H9 (cell line): Measurements from ENCODE around the gene FPR1. TPM values are rescaled to one million over a fixed set of nuclear protein-coding genes. Genes with fewer than 3 reads are reported as not detected.

Experiments used
- DNase-seq: peaks from one replicate; pipeline ENCODE4 v3.0.0-alpha.2; 2017
- H2AFZ ChIP-seq: one replicate; pipeline ENCODE4 v1.6.1; 2013; ENCODE audit warnings: mild to moderate bottlenecking, low read length, control low read depth, moderate library complexity
- H2AK5ac ChIP-seq: 2 replicates; pipeline ENCODE4 v1.6.1; 2013; ENCODE audit warnings: low read length, control low read depth, mixed read lengths; ENCODE audit not compliant: insufficient read length
- H2BK120ac ChIP-seq: one replicate; pipeline ENCODE4 v1.6.1; 2013; ENCODE audit warnings: low read depth, mild to moderate bottlenecking, low read length, control low read depth, inconsistent platforms; ENCODE audit not compliant: poor library complexity, severe bottlenecking
- H2BK12ac ChIP-seq: 2 replicates; pipeline ENCODE4 v1.6.1; 2013; ENCODE audit warnings: low read length, control low read depth, mixed read lengths, low read depth; ENCODE audit not compliant: insufficient read length
- H2BK15ac ChIP-seq: 2 replicates; pipeline ENCODE4 v1.6.1; 2013; ENCODE audit warnings: low read depth, low read length, control low read depth
- H2BK20ac ChIP-seq: one replicate; pipeline ENCODE4 v1.6.1; 2013; ENCODE audit warnings: low read depth, mild to moderate bottlenecking, low read length, control low read depth, inconsistent platforms; ENCODE audit not compliant: poor library complexity, severe bottlenecking
- H2BK5ac ChIP-seq: 2 replicates; pipeline ENCODE4 v1.6.1; 2013; ENCODE audit warnings: low read length, control low read depth, mixed read lengths; ENCODE audit not compliant: insufficient read length
- H3K14ac ChIP-seq: 2 replicates; pipeline ENCODE4 v1.6.1; 2013; ENCODE audit warnings: low read length, control low read depth; ENCODE audit not compliant: insufficient read depth
- H3K18ac ChIP-seq: 2 replicates; pipeline ENCODE4 v1.6.1; 2013; ENCODE audit warnings: low read depth, mild to moderate bottlenecking, mixed read lengths, low read length, control low read depth; ENCODE audit not compliant: insufficient read length
- H3K23ac ChIP-seq: 2 replicates; pipeline ENCODE4 v1.6.1; 2013; ENCODE audit warnings: low read length, control low read depth, mixed read lengths, low read depth; ENCODE audit not compliant: insufficient read length
- H3K23me2 ChIP-seq: 2 replicates; pipeline ENCODE4 v1.6.1; 2013; ENCODE audit warnings: low read depth, mild to moderate bottlenecking, mixed read lengths, low read length, control low read depth; ENCODE audit not compliant: insufficient read length, poor library complexity, severe bottlenecking
- H3K27ac ChIP-seq: 2 replicates; pipeline ENCODE4 v1.5.1; 2013; ENCODE audit warnings: low read length, control low read depth, mixed read lengths, low read depth; ENCODE audit not compliant: insufficient read length
- H3K27me3 ChIP-seq: 2 replicates; pipeline ENCODE4 v1.6.1; 2013; ENCODE audit warnings: low read length, control low read depth, inconsistent platforms; ENCODE audit not compliant: insufficient read depth
- H3K4ac ChIP-seq: 2 replicates; pipeline ENCODE4 v1.6.1; 2013; ENCODE audit warnings: low read depth, mild to moderate bottlenecking, control low read depth, inconsistent platforms, low read length, moderate library complexity
- H3K4me1 ChIP-seq: 2 replicates; pipeline ENCODE4 v1.6.1; 2013; ENCODE audit warnings: low read length, control low read depth, inconsistent platforms; ENCODE audit not compliant: insufficient read depth
- H3K4me2 ChIP-seq: 2 replicates; pipeline ENCODE4 v1.6.1; 2013; ENCODE audit warnings: low read length, control low read depth, mixed read lengths; ENCODE audit not compliant: insufficient read length, insufficient read depth
- H3K56ac ChIP-seq: 2 replicates; pipeline ENCODE4 v1.6.1; 2013; ENCODE audit warnings: low read depth, mild to moderate bottlenecking, mixed read lengths, low read length, control low read depth; ENCODE audit not compliant: insufficient read length
- H3K79me1 ChIP-seq: 2 replicates; pipeline ENCODE4 v1.6.1; 2013; ENCODE audit warnings: low read depth, mild to moderate bottlenecking, moderate library complexity, low read length, control low read depth, inconsistent platforms; ENCODE audit not compliant: insufficient read depth, poor library complexity, severe bottlenecking
- H3K79me2 ChIP-seq: 2 replicates; pipeline ENCODE4 v1.6.1; 2013; ENCODE audit warnings: low read length, control low read depth, inconsistent platforms; ENCODE audit not compliant: insufficient read depth
- H3K9ac ChIP-seq: 2 replicates; pipeline ENCODE4 v1.6.1; 2013; ENCODE audit warnings: low read length, control low read depth, mixed read lengths; ENCODE audit not compliant: insufficient read length; ENCODE audit errors: extremely low read depth
- H3K9me3 ChIP-seq: one replicate; pipeline ENCODE4 v1.6.1; 2013; ENCODE audit warnings: low read depth, low read length, inconsistent platforms; ENCODE audit not compliant: control insufficient read depth
- H3T11ph ChIP-seq: one replicate; pipeline ENCODE4 v1.6.1; 2013; ENCODE audit warnings: mild to moderate bottlenecking, low read length, control low read depth, inconsistent platforms
- H4K20me1 ChIP-seq: one replicate; pipeline ENCODE4 v1.6.1; 2013; ENCODE audit not compliant: control insufficient read depth, insufficient read length, insufficient read depth
- H4K5ac ChIP-seq: 2 replicates; pipeline ENCODE4 v1.6.1; 2013; ENCODE audit warnings: low read depth, mild to moderate bottlenecking, mixed read lengths, low read length, control low read depth; ENCODE audit not compliant: insufficient read length
- H4K8ac ChIP-seq: replicated peaks from 2 replicates; pipeline ENCODE4 v1.6.1; 2013; ENCODE audit warnings: low read length, control low read depth, mixed read lengths, low read depth; ENCODE audit not compliant: insufficient read length
- H4K91ac ChIP-seq: 2 replicates; pipeline ENCODE4 v1.6.1; 2013; ENCODE audit warnings: low read depth, mild to moderate bottlenecking, moderate library complexity, mixed read lengths, low read length, control low read depth; ENCODE audit not compliant: insufficient read length
- H3K27ac Mint-ChIP-seq, 3 experiments: 2 replicates in 2 of 3; 3 replicates in 1 of 3; pipeline ENCODE4 v1.8.0; 2020 to 2021; ENCODE audit warnings: mixed read lengths in 3 of 3, mild to moderate bottlenecking in 1 of 3, moderate library complexity in 1 of 3
- H3K27me3 Mint-ChIP-seq: 2 replicates; pipeline ENCODE4 v1.8.0; 2021; ENCODE audit warnings: low read depth, mild to moderate bottlenecking, moderate library complexity, mixed read lengths
- H3K36me3 Mint-ChIP-seq, 3 experiments: 2 replicates in 2 of 3; 3 replicates in 1 of 3; pipeline ENCODE4 v1.8.0; 2020 to 2021; ENCODE audit warnings: low read depth in 3 of 3, mixed read lengths in 3 of 3; ENCODE audit not compliant: insufficient read depth in 1 of 3
- H3K4me1 Mint-ChIP-seq, 2 experiments: 2 replicates each; pipeline ENCODE4 v1.8.0; 2020; ENCODE audit warnings: mixed read lengths in 2 of 2
- H3K4me3 Mint-ChIP-seq, 2 experiments: 2 replicates in 1 of 2; 3 replicates in 1 of 2; pipeline ENCODE4 v1.8.0; 2020 to 2021; ENCODE audit warnings: mild to moderate bottlenecking in 2 of 2, mixed read lengths in 2 of 2, moderate library complexity in 1 of 2
- H3K9me3 Mint-ChIP-seq, 2 experiments: 2 replicates in 1 of 2; 3 replicates in 1 of 2; pipeline ENCODE4 v1.8.0; 2020; ENCODE audit warnings: mild to moderate bottlenecking in 2 of 2, mixed read lengths in 2 of 2, moderate library complexity in 1 of 2
- CTCF ChIP-seq: fragments of 200-600 bp; sonication (generic); conservative IDR thresholded peaks from 3 replicates; pipeline ENCODE4 v1.8.0; 2021; ENCODE audit warnings: antibody characterized with exemption, mild to moderate bottlenecking
- WGBS: extraction: QIAGEN DNeasy Blood & Tissue Kit; methylation state at CpG from one replicate; pipeline ENCODE4 v1.1.7; 2013; ENCODE audit warnings: missing lambda C conversion rate, low lambda C conversion rate, mixed read lengths; ENCODE audit not compliant: insufficient read length; ENCODE audit errors: extremely low coverage; 5-methylcytosine and 5-hydroxymethylcytosine counted together
- total RNA-seq: library from RNA; stranded (reverse); gene quantifications from 2 replicates; pipeline ENCODE4 v1.2.1, GENCODE V29; 2021

Gene FPR1
- total RNA-seq, 1 experiment from 2014 or later, result not detected

DNA sequence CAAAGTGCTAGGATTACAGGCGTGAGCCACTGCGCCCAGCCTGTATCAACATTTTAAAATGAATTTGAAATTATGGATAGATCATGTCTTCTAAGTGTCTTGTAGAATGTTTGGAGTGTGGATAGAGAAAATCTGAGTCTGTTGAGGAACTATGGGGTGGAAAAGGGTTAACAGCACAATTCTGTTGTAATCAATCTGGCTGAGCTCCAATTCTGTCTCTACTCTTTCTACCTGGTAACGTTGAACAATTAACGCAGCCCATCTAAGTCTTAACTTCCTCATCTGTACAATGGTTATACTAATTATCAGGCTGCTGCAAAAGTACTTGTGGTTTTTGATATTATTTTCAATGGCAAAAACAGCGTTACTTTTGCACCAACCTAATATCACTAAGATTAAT, 13.4 kb upstream of the FPR1 start:
- H2BK120ac ChIP-seq, result no peak overlapping the region
- H2AFZ ChIP-seq, result no peak overlapping the region
- H3K9me3 ChIP-seq, result no peaks in the 10 kb centered on the region
- no peak overlapping the region for H3K27ac ChIP-seq
- Mint-ChIP-seq H3K4me3 (no peak overlapping the region), H3K9me3 (peaks cover 18 to 84% of the 10 kb centered on the region in 2 experiments), H3K27ac (no peak overlapping the region), H3K27me3 (peaks cover 14% of the 10 kb centered on the region), H3K4me1 (peaks cover 0 to 6% of the 10 kb centered on the region in 2 experiments; a peak in 2 of 4 replicates), H3K36me3 (no peaks in the 10 kb centered on the region; a peak in 1 of 7 replicates)
- H4K8ac ChIP-seq, result no peak overlapping the region
- no peak overlapping the region for H4K91ac ChIP-seq
- H3K4me2 ChIP-seq, result no peak overlapping the region
- no CpG with 5 or more reads among the region's 5 CpGs for WGBS
- H3K14ac ChIP-seq, result no peak overlapping the region
- H2AK5ac ChIP-seq, result no peak overlapping the region
- no peak overlapping the region for H3K56ac ChIP-seq
- no peak overlapping the region for H3K4ac ChIP-seq
- H3K4me1 ChIP-seq, result peaks cover 4% of the 10 kb centered on the region; the same call in 1 of the 2 replicates
- H3T11ph ChIP-seq, result no peak overlapping the region
- H3K79me2 ChIP-seq, result no peaks in the 10 kb centered on the region
- no peaks in the 10 kb centered on the region for H3K27me3 ChIP-seq
- H2BK12ac ChIP-seq, result no peak overlapping the region
- H2BK15ac ChIP-seq, result no peak overlapping the region
- H3K23ac ChIP-seq, result no peak overlapping the region
- no peak for TF ChIP-seq CTCF
- no peaks in the 10 kb centered on the region for H3K79me1 ChIP-seq
- H4K20me1 ChIP-seq, result no peaks in the 10 kb centered on the region
- no peak for DNase-seq
- no peak overlapping the region for H2BK5ac ChIP-seq
- no peak overlapping the region for H3K9ac ChIP-seq
- no peak overlapping the region for H3K18ac ChIP-seq
- H2BK20ac ChIP-seq, result no peak overlapping the region
- H4K5ac ChIP-seq, result no peak overlapping the region
- no peaks in the 10 kb centered on the region for H3K23me2 ChIP-seq
